Activated CD4-positive, alpha-beta T cell treated with anti-CD3 and anti-CD28 coated beads, Interleukin-2, Interleukin-6, amounts not matched to agents 100 ng/mL and 50 ng/mL, durations not matched to agents 16 hours and 8 hours (primary cell): ENCODE measurements around the gene CUEDC1.
"Not testable (repeated sequence)": the region's sequence is repeated elsewhere in the genome, so short reads cannot be mapped to it uniquely, and the experiment has no call there.

Experiments
- DNase-seq: peaks from one replicate; pipeline ENCODE4 v3.0.0-alpha.2; 2020

Gene CUEDC1

GRCh38 chr17:57937492-57937891, 17.7 kb downstream of the CUEDC1 start:
- DNase-seq: no peak

- DNase-seq: no peak
Observed at GRCh38 chr17:57935833-57936807, 19.1 kb downstream of the CUEDC1 start.

GRCh38 chr17:57931488-57932137, 23.6 kb downstream of the CUEDC1 start:
- no peak for DNase-seq

GRCh38 chr17:57930239-57930638, 25.0 kb downstream of the CUEDC1 start:
- DNase-seq: no peak

- DNase-seq: no peak
Observed at GRCh38 chr17:57929386-57929785, 25.8 kb downstream of the CUEDC1 start.

GRCh38 chr17:57928928-57929327, 26.3 kb downstream of the CUEDC1 start:
- DNase-seq: no peak

- no peak for DNase-seq
Observed at GRCh38 chr17:57927048-57927723, 28.0 kb downstream of the CUEDC1 start.

- no peak for DNase-seq
Observed at GRCh38 chr17:57926723-57927047, 28.5 kb downstream of the CUEDC1 start.

- no peak for DNase-seq
Observed at GRCh38 chr17:57925361-57925990, 29.7 kb downstream of the CUEDC1 start.

- DNase-seq: no peak
Observed at GRCh38 chr17:57924677-57925076, 30.5 kb downstream of the CUEDC1 start.

GRCh38 chr17:57923182-57923872, 31.9 kb downstream of the CUEDC1 start:
- DNase-seq: no peak

- DNase-seq: not testable (repeated sequence)
Observed at GRCh38 chr17:57922745-57923144, 32.5 kb downstream of the CUEDC1 start.

- no peak for DNase-seq
Observed at GRCh38 chr17:57920916-57921703, 34.1 kb downstream of the CUEDC1 start.

GRCh38 chr17:57919918-57920317, 35.3 kb downstream of the CUEDC1 start:
- DNase-seq: no peak

- no peak for DNase-seq
Observed at GRCh38 chr17:57918017-57918895, 37.0 kb downstream of the CUEDC1 start.

GRCh38 chr17:57916925-57917858, 38.0 kb downstream of the CUEDC1 start:
- no peak for DNase-seq

GRCh38 chr17:57915985-57916757, 39.0 kb downstream of the CUEDC1 start:
- no peak for DNase-seq

- no peak for DNase-seq
Observed at GRCh38 chr17:57915544-57915943, 39.7 kb downstream of the CUEDC1 start.
